Measurements from ENCODE around the gene MTCH1. TPM values are rescaled to one million over a fixed set of nuclear protein-coding genes. Genes with fewer than 3 reads are reported as not detected.

MTCH1 gene
- polyA plus RNA-seq, 2 of the 4 experiments (the other 2 are of a cell fraction): 65.4 to 112 TPM

DNA sequence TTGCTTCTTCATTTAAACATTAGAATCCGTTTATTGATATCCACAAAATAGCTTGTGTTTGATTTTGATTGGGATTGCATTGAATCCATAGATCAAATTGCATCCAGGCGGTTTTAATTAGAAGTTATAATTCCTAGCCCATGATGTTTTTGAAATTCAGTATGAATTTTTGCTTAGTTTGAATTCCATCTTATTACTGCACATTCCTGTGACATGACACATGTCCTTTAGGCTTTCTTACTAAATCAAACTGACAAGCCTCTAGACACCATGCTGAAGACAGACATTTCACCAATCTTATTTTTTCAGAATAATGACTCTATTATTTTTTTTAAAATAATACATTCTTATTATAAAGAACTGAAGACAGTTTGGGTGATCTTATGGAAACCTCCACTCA, 52.9 kb downstream of the MTCH1 start:
- H3K4me2 ChIP-seq: no peak overlapping the region
- 43% methylated on average over 2 of the region's 2 CpGs for WGBS (ENCODE audit: missing lambda C conversion rate)
- H3K4me3 ChIP-seq: no peak overlapping the region
- FAIRE-seq: no peak
- DNase-seq (ENCODE audit: low read depth in 1 of 2, low spot score in 1 of 2): no peak
- H3K9me3 ChIP-seq: no peaks in the 10 kb centered on the region
- TF ChIP-seq TFCP2L1 (CRISPR knock-in tag; IDR thresholded peaks at IDR 0.05) (no peak), HOXB5 (CRISPR knock-in tag; IDR thresholded peaks at IDR 0.05) (no peak), CBX8 (IDR thresholded peaks at IDR 0.05) (no peak), EHF (CRISPR knock-in tag; IDR thresholded peaks at IDR 0.05) (no peak), KDM1A (IDR thresholded peaks at IDR 0.05; ENCODE audit: low read depth) (no peak), CHD2 (IDR thresholded peaks at IDR 0.05; ENCODE audit: low read length, partially characterized antibody) (no peak), RFX5 (IDR thresholded peaks at IDR 0.05) (no peak), ZFP36 (IDR thresholded peaks at IDR 0.05; ENCODE audit: borderline replicate concordance, partially characterized antibody) (no peak), NPAS2 (CRISPR knock-in tag; IDR thresholded peaks at IDR 0.05; ENCODE audit: borderline replicate concordance) (no peak), EHMT2 (IDR thresholded peaks at IDR 0.05; ENCODE audit: low read depth) (no peak), SREBF2 (IDR thresholded peaks at IDR 0.05) (no peak), POLR2A (IDR thresholded peaks at IDR 0.05; ENCODE audit: low read length) (no peak), SMC3 (IDR thresholded peaks at IDR 0.05) (no peak), NR3C1 (IDR thresholded peaks at IDR 0.05) (no peak), RAD21 (conservative IDR thresholded peaks at IDR 0.05 in 1 of 2, IDR thresholded peaks at IDR 0.05 in 1 of 2) (no peak)
- TF ChIP-seq, protein P1, sequence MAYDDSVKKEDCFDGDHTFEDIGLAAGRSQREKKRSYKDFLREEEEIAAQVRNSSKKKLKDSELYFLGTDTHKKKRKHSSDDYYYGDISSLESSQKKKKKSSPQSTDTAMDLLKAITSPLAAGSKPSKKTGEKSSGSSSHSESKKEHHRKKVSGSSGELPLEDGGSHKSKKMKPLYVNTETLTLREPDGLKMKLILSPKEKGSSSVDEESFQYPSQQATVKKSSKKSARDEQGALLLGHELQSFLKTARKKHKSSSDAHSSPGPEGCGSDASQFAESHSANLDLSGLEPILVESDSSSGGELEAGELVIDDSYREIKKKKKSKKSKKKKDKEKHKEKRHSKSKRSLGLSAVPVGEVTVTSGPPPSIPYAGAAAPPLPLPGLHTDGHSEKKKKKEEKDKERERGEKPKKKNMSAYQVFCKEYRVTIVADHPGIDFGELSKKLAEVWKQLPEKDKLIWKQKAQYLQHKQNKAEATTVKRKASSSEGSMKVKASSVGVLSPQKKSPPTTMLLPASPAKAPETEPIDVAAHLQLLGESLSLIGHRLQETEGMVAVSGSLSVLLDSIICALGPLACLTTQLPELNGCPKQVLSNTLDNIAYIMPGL (CRISPR knock-in tag; IDR thresholded peaks at IDR 0.05; ENCODE audit: borderline replicate concordance): no peak
- TF ChIP-seq, protein P2, sequence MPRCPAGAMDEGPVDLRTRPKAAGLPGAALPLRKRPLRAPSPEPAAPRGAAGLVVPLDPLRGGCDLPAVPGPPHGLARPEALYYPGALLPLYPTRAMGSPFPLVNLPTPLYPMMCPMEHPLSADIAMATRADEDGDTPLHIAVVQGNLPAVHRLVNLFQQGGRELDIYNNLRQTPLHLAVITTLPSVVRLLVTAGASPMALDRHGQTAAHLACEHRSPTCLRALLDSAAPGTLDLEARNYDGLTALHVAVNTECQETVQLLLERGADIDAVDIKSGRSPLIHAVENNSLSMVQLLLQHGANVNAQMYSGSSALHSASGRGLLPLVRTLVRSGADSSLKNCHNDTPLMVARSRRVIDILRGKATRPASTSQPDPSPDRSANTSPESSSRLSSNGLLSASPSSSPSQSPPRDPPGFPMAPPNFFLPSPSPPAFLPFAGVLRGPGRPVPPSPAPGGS (IDR thresholded peaks at IDR 0.05): no peak
- TF ChIP-seq, protein P3, sequence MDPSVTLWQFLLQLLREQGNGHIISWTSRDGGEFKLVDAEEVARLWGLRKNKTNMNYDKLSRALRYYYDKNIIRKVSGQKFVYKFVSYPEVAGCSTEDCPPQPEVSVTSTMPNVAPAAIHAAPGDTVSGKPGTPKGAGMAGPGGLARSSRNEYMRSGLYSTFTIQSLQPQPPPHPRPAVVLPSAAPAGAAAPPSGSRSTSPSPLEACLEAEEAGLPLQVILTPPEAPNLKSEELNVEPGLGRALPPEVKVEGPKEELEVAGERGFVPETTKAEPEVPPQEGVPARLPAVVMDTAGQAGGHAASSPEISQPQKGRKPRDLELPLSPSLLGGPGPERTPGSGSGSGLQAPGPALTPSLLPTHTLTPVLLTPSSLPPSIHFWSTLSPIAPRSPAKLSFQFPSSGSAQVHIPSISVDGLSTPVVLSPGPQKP (IDR thresholded peaks at IDR 0.05; ENCODE audit: low read depth, low read length): no peak
- no peaks in the 10 kb centered on the region for H3K4me1 ChIP-seq
- no peak overlapping the region for H3K27ac ChIP-seq
- ATAC-seq: no peak
- CTCF ChIA-PET: no interaction called here
- POLR2A ChIA-PET: no interaction called here

DNA sequence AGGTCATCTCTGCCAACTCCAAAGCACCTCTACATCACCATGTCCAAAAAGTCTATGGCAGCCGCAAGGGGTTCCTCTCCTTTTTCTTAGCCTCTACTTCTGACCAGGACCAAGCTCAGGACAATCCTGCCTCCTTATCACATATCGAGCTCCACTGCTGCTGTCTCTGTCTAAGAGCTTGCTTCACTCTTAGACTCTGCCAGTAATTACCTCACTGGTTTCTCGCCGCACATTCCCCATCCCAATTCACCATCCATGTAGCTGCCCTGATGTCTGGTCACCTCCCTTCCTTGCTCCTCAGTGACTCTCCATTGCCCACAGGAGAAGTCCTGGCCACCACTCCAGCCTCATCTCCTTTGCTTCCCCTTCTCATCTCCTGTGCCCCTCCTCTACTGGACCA, 55.5 kb downstream of the MTCH1 start:
- H3K4me3 ChIP-seq: no peak overlapping the region
- DNase-seq (ENCODE audit: low read depth in 1 of 2, low spot score in 1 of 2) (no peak), FAIRE-seq (no peak), ATAC-seq (peak in 1 of 2 experiments; percentile 13; a peak in 1 of 6 replicates)
- H3K4me1 ChIP-seq: no peaks in the 10 kb centered on the region
- ChIA-PET POLR2A (no interaction called here), CTCF (no interaction called here)
- H3K27ac ChIP-seq: no peak overlapping the region
- TF ChIP-seq HEYL (CRISPR knock-in tag; IDR thresholded peaks at IDR 0.05) (no peak), RNF2 (IDR thresholded peaks at IDR 0.05; ENCODE audit: borderline replicate concordance, low read depth) (no peak), FOSB (CRISPR knock-in tag; IDR thresholded peaks at IDR 0.05) (no peak), NR3C1 (IDR thresholded peaks at IDR 0.05) (no peak), TFCP2L1 (CRISPR knock-in tag; IDR thresholded peaks at IDR 0.05) (no peak), PHF8 (IDR thresholded peaks at IDR 0.05; ENCODE audit: borderline replicate concordance, low read depth) (no peak), RARB (CRISPR knock-in tag; IDR thresholded peaks at IDR 0.05) (no peak), ZFP36 (IDR thresholded peaks at IDR 0.05; ENCODE audit: borderline replicate concordance, partially characterized antibody) (no peak), ZSCAN20 (CRISPR knock-in tag; IDR thresholded peaks at IDR 0.05) (no peak), FOSL2 (IDR thresholded peaks at IDR 0.05) (no peak), FOSL2 (CRISPR knock-in tag; IDR thresholded peaks at IDR 0.05) (no peak), POLR2AphosphoS2 (conservative IDR thresholded peaks at IDR 0.05; ENCODE audit: low read length) (no peak), HOXA7 (CRISPR knock-in tag; IDR thresholded peaks at IDR 0.05) (no peak), JUN (IDR thresholded peaks at IDR 0.05) (no peak), GATA3 (IDR thresholded peaks at IDR 0.05; ENCODE audit: borderline replicate concordance) (no peak), KDM1A (IDR thresholded peaks at IDR 0.05; ENCODE audit: low read depth) (no peak), CBX8 (IDR thresholded peaks at IDR 0.05) (no peak), ESRRA (IDR thresholded peaks at IDR 0.05; ENCODE audit: borderline replicate concordance, low read length) (no peak)
- TF ChIP-seq, protein P1 (CRISPR knock-in tag; IDR thresholded peaks at IDR 0.05; ENCODE audit: borderline replicate concordance): no peak
- TF ChIP-seq, protein P4, sequence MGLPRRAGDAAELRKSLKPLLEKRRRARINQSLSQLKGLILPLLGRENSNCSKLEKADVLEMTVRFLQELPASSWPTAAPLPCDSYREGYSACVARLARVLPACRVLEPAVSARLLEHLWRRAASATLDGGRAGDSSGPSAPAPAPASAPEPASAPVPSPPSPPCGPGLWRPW (IDR thresholded peaks at IDR 0.05): no peak
- no peaks in the 10 kb centered on the region for H3K9me3 ChIP-seq
- 84% methylated on average over 4 of the region's 4 CpGs for WGBS (ENCODE audit: missing lambda C conversion rate)
- no peak overlapping the region for H3K4me2 ChIP-seq

Measured in A549 (cell line).